ENCODE data around the gene ATP6AP1. TPM values are rescaled to one million over a fixed set of nuclear protein-coding genes. Genes with fewer than 3 reads are reported as not detected.

The ATP6AP1 gene
- total and polyA plus RNA-seq, 2 donors (not counting 1 experiment from before 2014, with no cell fraction given), result 47.1 to 57.7 TPM

DNA sequence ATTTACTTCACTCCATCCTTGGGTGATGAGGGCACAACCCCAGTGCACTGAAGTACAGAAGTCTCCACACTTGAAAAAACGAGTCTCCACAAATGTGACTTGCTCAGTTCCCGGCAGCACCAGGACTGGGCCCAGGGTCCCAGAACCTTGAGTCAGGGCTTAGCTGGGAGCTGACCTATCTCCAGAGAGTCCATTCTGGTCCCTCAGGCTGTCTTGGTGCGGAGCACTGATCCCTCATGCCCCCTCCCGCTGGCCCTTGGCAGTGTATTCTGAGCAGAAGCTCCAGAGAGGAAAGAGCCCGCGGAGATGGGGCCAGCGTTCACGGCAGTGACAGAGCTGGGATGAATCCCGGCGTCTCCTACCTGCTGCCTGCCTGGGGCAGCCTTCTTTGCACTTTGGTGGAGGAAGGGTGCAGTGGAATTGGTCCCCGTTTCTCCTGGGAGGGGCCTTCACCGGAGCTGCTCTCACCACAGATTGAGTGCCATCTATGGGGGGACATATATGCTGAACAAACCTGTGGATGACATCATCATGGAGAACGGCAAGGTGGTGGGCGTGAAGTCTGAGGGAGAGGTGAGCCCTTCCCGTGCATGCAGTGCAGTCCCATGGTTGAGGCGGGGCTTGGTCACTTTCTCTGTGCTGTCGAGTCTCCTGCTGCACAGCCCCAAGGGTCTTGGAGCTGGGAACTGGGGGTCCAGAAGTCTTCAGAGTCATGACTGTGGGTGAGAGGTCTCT is 12.3 kb downstream of the ATP6AP1 start:
- Histone ChIP-seq H3K4me1 (ENCODE audit: control insufficient read depth in 2 of 2, insufficient read depth in 2 of 2, low read length in 2 of 2) (peaks cover 20 to 37% of the 10 kb centered on the region in 2 donors), H3K9me3 (ENCODE audit: control extremely low read depth in 1 of 3, control insufficient read depth in 2 of 3, insufficient read depth in 1 of 3, low read length in 2 of 3) (no peaks in the 10 kb centered on the region), H3K79me2 (ENCODE audit: control insufficient read depth, insufficient read depth, low read length) (peaks cover 37% of the 10 kb centered on the region), H3K27ac (ENCODE audit: low read length in 2 of 2) (no peak overlapping the region), H2AFZ (ENCODE audit: insufficient read depth, low read depth, low read length, poor library complexity, severe bottlenecking) (no peak overlapping the region), H3K4me3 (ENCODE audit: control extremely low read depth in 1 of 5, extremely low read depth in 1 of 5, insufficient read depth in 1 of 5, low read depth in 2 of 5, low read length in 4 of 5) (no peak overlapping the region), H3K9ac (ENCODE audit: low read length) (no peak overlapping the region), H3K36me3 (replicated peaks in 1 of 2; ENCODE audit: control extremely low read depth in 1 of 2, control insufficient read depth in 1 of 2, extremely low read depth in 1 of 2, insufficient read depth in 2 of 2, low read length in 1 of 2) (peaks cover 0 to 13% of the 10 kb centered on the region in 2 experiments), H4K20me1 (ENCODE audit: control insufficient read depth, insufficient read depth, low read length, poor library complexity, severe bottlenecking) (peaks cover 6% of the 10 kb centered on the region), H3K27me3 (replicated peaks in 1 of 4; ENCODE audit: control extremely low read depth in 1 of 4, control insufficient read depth in 3 of 4, insufficient read depth in 4 of 4, low read length in 3 of 4) (no peaks in the 10 kb centered on the region), H3K4me2 (replicated peaks; ENCODE audit: low read depth, low read length, poor library complexity, severe bottlenecking) (no peak overlapping the region)
- Mint-ChIP-seq H3K27ac (no peak overlapping the region), H3K27me3 (no peaks in the 10 kb centered on the region), H3K9me3 (ENCODE audit: insufficient read depth) (no peaks in the 10 kb centered on the region), H3K4me3 (no peak overlapping the region), H3K4me1 (peaks cover 16% of the 10 kb centered on the region)
- POLR2A ChIA-PET, result interaction anchor here (0.6 kb wide), 1 partner anchor 68 kb away, joined by 3 read pairs; no protein-coding TSS in a partner anchor
- intact Hi-C loops (cut with micrococcal nuclease), result loop anchor here (5.0 kb wide), 1 partner anchor 37 kb away; the partner anchor contains the start of gene LAGE3
- DNase-seq (no peak), ATAC-seq (ENCODE audit: low read depth) (no peak)
- WGBS (ENCODE audit: insufficient coverage), result 93% methylated on average over 8 of the region's 17 CpGs
- TF ChIP-seq, protein P1, sequence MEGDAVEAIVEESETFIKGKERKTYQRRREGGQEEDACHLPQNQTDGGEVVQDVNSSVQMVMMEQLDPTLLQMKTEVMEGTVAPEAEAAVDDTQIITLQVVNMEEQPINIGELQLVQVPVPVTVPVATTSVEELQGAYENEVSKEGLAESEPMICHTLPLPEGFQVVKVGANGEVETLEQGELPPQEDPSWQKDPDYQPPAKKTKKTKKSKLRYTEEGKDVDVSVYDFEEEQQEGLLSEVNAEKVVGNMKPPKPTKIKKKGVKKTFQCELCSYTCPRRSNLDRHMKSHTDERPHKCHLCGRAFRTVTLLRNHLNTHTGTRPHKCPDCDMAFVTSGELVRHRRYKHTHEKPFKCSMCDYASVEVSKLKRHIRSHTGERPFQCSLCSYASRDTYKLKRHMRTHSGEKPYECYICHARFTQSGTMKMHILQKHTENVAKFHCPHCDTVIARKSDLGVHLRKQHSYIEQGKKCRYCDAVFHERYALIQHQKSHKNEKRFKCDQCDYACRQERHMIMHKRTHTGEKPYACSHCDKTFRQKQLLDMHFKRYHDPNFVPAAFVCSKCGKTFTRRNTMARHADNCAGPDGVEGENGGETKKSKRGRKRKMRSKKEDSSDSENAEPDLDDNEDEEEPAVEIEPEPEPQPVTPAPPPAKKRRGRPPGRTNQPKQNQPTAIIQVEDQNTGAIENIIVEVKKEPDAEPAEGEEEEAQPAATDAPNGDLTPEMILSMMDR (IDR thresholded peaks at IDR 0.05), result no peak
- TF ChIP-seq EZH2 (IDR thresholded peaks at IDR 0.05; ENCODE audit: borderline replicate concordance, insufficient read depth, low read depth, low read length, poor library complexity, severe bottlenecking), result no peak
- CTCF ChIA-PET, result no interaction called here

DNA sequence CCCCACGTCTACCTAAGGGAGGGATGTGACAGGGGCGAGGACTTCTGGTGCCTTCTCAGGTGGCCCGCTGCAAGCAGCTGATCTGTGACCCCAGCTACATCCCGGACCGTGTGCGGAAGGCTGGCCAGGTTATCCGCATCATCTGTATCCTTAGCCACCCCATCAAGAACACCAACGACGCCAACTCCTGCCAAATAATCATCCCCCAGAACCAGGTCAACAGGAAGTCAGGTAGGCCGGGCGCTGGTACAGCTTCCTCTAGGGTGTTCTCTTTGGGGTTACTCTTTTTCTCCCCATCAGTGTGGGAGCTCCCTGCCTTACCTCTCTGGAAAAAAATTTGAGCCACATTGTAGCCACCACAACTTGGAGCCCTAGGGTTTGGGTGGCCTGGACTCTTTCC is 13.1 kb downstream of the ATP6AP1 start:
- intact Hi-C loops (cut with micrococcal nuclease), result loop anchor here (5.0 kb wide), 1 partner anchor 36 kb away; the partner anchor contains the start of gene LAGE3
- no peak overlapping the region for H3K4me2 ChIP-seq (replicated peaks; ENCODE audit: low read depth, low read length, poor library complexity, severe bottlenecking)
- CTCF ChIA-PET, result no interaction called here
- Mint-ChIP-seq H3K4me3 (no peak overlapping the region), H3K9me3 (ENCODE audit: insufficient read depth) (no peaks in the 10 kb centered on the region), H3K4me1 (peaks cover 9% of the 10 kb centered on the region), H3K27ac (peak overlapping the region; percentile 20), H3K27me3 (no peaks in the 10 kb centered on the region)
- 100% methylated on average over 1 of the region's 11 CpGs for WGBS (ENCODE audit: insufficient coverage)
- H3K36me3 ChIP-seq (replicated peaks in 1 of 2; ENCODE audit: control extremely low read depth in 1 of 2, control insufficient read depth in 1 of 2, extremely low read depth in 1 of 2, insufficient read depth in 2 of 2, low read length in 1 of 2), result peaks cover 0 to 13% of the 10 kb centered on the region in 2 experiments
- H3K9me3 ChIP-seq (ENCODE audit: control extremely low read depth in 1 of 3, control insufficient read depth in 2 of 3, insufficient read depth in 1 of 3, low read length in 2 of 3), result no peaks in the 10 kb centered on the region
- no peaks in the 10 kb centered on the region for H3K27me3 ChIP-seq (replicated peaks in 1 of 4; ENCODE audit: control extremely low read depth in 1 of 4, control insufficient read depth in 3 of 4, insufficient read depth in 4 of 4, low read length in 3 of 4)
- no peak overlapping the region for H3K27ac ChIP-seq (ENCODE audit: low read length in 2 of 2)
- peaks cover 33% of the 10 kb centered on the region for H3K79me2 ChIP-seq (ENCODE audit: control insufficient read depth, insufficient read depth, low read length)
- no peak for ATAC-seq (ENCODE audit: low read depth)
- peaks cover 16 to 31% of the 10 kb centered on the region in 2 donors for H3K4me1 ChIP-seq (ENCODE audit: control insufficient read depth in 2 of 2, insufficient read depth in 2 of 2, low read length in 2 of 2)
- no peak for DNase-seq
- POLR2A ChIA-PET, result interaction anchor here (0.6 kb wide), 1 partner anchor 69 kb away, joined by 3 read pairs; no protein-coding TSS in a partner anchor
- H2AFZ ChIP-seq (ENCODE audit: insufficient read depth, low read depth, low read length, poor library complexity, severe bottlenecking), result no peak overlapping the region
- H4K20me1 ChIP-seq (ENCODE audit: control insufficient read depth, insufficient read depth, low read length, poor library complexity, severe bottlenecking), result peaks cover 6% of the 10 kb centered on the region
- no peak overlapping the region for H3K9ac ChIP-seq (ENCODE audit: low read length)
- no peak overlapping the region for H3K4me3 ChIP-seq (ENCODE audit: control extremely low read depth in 1 of 5, extremely low read depth in 1 of 5, insufficient read depth in 1 of 5, low read depth in 2 of 5, low read length in 4 of 5)
- TF ChIP-seq, protein P1 (IDR thresholded peaks at IDR 0.05), result no peak
- TF ChIP-seq EZH2 (IDR thresholded peaks at IDR 0.05; ENCODE audit: borderline replicate concordance, insufficient read depth, low read depth, low read length, poor library complexity, severe bottlenecking), result no peak
